ENCODE measurements around the gene TSPAN12. TPM values are rescaled to one million over a fixed set of nuclear protein-coding genes. Genes with fewer than 3 reads are reported as not detected.

Gene TSPAN12
- total and polyA plus RNA-seq, 7 donors = 1.5 to 3.8 (median 2.3) TPM

GRCh38 chr7:120806669-120807068, 51.3 kb downstream of the TSPAN12 start:
- 31 to 44% (median 38%) methylated on average over 1 of the region's 1 CpG for WGBS, 3 donors
- H3K9me3 ChIP-seq = no peaks in the 10 kb centered on the region
- H3K4me3 ChIP-seq = no peak overlapping the region
- ATAC-seq (no peak), DNase-seq (no peak)
- no peak for TF ChIP-seq CTCF (IDR thresholded peaks at IDR 0.05)
- peaks cover 0 to 3% of the 10 kb centered on the region in 2 donors for H3K36me3 ChIP-seq (ENCODE audit: insufficient read depth in 1 of 2, low read depth in 1 of 2)
- intact Hi-C loops (cut with DNase I) = loop anchor here (2.0 to 5.0 kb wide), 5 partner anchors 36 to 296 kb away; partner anchors contain the start of gene TSPAN12 (in 1 of the 2)
- H3K4me1 ChIP-seq = no peaks in the 10 kb centered on the region
- no peaks in the 10 kb centered on the region for H3K27me3 ChIP-seq (ENCODE audit: insufficient read depth in 3 of 3, low read length in 2 of 3)
- H3K27ac ChIP-seq = no peak overlapping the region

DNA sequence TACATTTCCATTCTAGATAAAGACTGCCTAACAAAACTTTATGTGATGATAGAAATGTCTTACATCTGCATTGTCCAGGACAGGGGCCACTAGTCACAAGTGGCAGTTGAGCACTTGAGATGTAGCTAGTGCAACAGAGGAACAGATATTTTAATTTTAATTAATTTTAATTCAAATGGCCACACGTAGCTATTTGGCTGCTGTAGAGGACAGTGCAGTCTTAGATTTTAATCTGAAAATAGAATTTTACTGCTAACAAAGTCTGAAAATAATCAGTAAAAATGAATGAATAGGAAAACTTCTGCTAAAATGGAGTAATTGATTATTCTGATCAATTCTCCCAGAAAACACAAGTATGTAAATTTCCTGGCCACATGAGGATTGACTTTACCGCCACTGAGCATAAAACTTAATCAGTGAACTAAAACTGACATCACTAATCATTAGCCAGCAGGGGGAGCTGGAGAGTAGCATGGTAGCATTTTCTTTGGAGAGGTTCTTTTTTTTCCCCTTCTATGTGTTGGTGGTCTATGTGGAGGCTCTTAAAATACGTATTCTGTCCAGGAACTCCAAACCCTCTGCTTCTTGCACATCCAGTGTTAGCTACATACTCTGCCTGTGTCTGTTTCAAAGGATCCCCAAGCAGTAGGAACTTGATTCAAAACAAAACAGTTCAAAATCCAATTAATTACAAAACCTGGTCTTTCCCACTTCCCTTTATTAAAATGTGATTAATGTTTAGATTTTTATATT, 52.1 kb downstream of the TSPAN12 start:
- no peak overlapping the region for H3K27ac ChIP-seq
- no peaks in the 10 kb centered on the region for H3K27me3 ChIP-seq (ENCODE audit: insufficient read depth in 3 of 3, low read length in 2 of 3)
- peak in 2 of 4 donors; percentile 68 to 73 for ATAC-seq
- H3K4me3 ChIP-seq = no peak overlapping the region
- DNase-seq = no peak
- intact Hi-C loops (cut with DNase I) = loop anchor here (2.0 to 5.0 kb wide), 5 partner anchors 36 to 297 kb away; partner anchors contain the start of gene TSPAN12 (in 1 of the 2)
- H3K9me3 ChIP-seq = no peaks in the 10 kb centered on the region
- H3K36me3 ChIP-seq (ENCODE audit: insufficient read depth in 1 of 2, low read depth in 1 of 2) = peaks cover 0 to 3% of the 10 kb centered on the region in 2 donors
- WGBS, 3 donors = 22 to 35% (median 23%) methylated on average over 3 of the region's 3 CpGs
- peak; percentile 80 for TF ChIP-seq CTCF (IDR thresholded peaks at IDR 0.05)
- H3K4me1 ChIP-seq = no peaks in the 10 kb centered on the region

GRCh38 chr7:120802751-120803150, 55.2 kb downstream of the TSPAN12 start:
- TF ChIP-seq CTCF (IDR thresholded peaks at IDR 0.05) = no peak
- Histone ChIP-seq H3K36me3 (ENCODE audit: insufficient read depth in 1 of 2, low read depth in 1 of 2) (peaks cover 0 to 3% of the 10 kb centered on the region in 2 donors), H3K4me3 (no peak overlapping the region), H3K9me3 (no peaks in the 10 kb centered on the region), H3K27ac (no peak overlapping the region), H3K4me1 (no peaks in the 10 kb centered on the region), H3K27me3 (ENCODE audit: insufficient read depth in 3 of 3, low read length in 2 of 3) (no peaks in the 10 kb centered on the region)
- DNase-seq = no peak
- 84 to 90% (median 90%) methylated on average over 3 of the region's 3 CpGs for WGBS, 3 donors
- intact Hi-C loops (cut with DNase I) = loop anchor here in 1 of 2 donors (5.0 kb wide), 1 partner anchor 305 kb away; no protein-coding TSS in a partner anchor
- ATAC-seq = no peak

DNA sequence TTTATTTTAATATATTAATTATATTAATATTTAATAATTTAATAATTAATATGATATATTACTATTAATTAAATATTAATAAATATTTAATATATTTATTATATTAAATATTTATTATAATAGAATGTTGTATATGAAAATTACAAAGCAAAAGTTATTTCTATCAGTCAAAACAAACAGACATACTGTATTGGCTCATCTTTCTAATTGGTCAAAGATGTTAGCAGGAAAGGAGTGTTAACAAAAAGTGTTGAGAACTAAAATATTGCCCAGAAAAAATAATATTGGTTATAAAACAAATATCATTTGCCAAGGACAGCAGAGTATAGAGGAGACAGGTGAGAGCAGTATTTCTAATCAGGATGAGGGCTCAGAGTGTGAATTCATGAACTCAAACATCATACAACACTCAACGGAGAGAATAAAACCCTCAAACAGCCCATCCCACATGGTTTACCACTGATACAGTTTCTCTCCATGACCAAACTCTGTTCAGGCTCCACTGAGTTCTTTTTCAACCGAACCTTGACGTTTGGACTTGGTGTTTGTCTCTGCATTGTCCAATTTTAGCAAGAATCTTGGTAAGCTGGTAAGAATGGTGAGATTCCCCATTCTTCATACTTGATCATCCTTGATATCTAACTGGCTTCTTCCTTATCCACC, 58.0 kb downstream of the TSPAN12 start:
- DNase-seq (no peak), ATAC-seq (no peak)
- 87 to 88% (median 88%) methylated on average over 3 of the region's 3 CpGs for WGBS, 3 donors
- TF ChIP-seq CTCF (IDR thresholded peaks at IDR 0.05) = no peak
- no peaks in the 10 kb centered on the region for H3K4me1 ChIP-seq
- no peak overlapping the region for H3K4me3 ChIP-seq
- no peaks in the 10 kb centered on the region for H3K9me3 ChIP-seq
- peaks cover 0 to 3% of the 10 kb centered on the region in 2 donors for H3K36me3 ChIP-seq (ENCODE audit: insufficient read depth in 1 of 2, low read depth in 1 of 2)
- no peaks in the 10 kb centered on the region for H3K27me3 ChIP-seq (ENCODE audit: insufficient read depth in 3 of 3, low read length in 2 of 3)
- intact Hi-C loops (cut with DNase I) = loop anchor here in 1 of 2 donors (5.0 kb wide), 1 partner anchor 307 kb away; no protein-coding TSS in a partner anchor
- no peak overlapping the region for H3K27ac ChIP-seq
